ENCODE measurements around the gene RAI1.

- no peak for TF ChIP-seq CTCF (conservative IDR thresholded peaks at IDR 0.05)
- no peak for TF ChIP-seq EZH2 (IDR thresholded peaks at IDR 0.05; ENCODE audit: low read depth)
Observed at GRCh38 chr17:17645961-17646360, 35.3 kb upstream of the RAI1 start.

Measured in PC-9 (cell line).